ENCODE results near the gene ZNF579. TPM values are rescaled to one million over a fixed set of nuclear protein-coding genes. Genes with fewer than 3 reads are reported as not detected.

ZNF579 gene
- total and polyA plus RNA-seq, 9 of the 15 experiments (the other 6 are each of a cell fraction or from before 2014, with no cell fraction given) = 0.06 to 15.9 (median 1.6) TPM

- TF ChIP-seq, protein P1, sequence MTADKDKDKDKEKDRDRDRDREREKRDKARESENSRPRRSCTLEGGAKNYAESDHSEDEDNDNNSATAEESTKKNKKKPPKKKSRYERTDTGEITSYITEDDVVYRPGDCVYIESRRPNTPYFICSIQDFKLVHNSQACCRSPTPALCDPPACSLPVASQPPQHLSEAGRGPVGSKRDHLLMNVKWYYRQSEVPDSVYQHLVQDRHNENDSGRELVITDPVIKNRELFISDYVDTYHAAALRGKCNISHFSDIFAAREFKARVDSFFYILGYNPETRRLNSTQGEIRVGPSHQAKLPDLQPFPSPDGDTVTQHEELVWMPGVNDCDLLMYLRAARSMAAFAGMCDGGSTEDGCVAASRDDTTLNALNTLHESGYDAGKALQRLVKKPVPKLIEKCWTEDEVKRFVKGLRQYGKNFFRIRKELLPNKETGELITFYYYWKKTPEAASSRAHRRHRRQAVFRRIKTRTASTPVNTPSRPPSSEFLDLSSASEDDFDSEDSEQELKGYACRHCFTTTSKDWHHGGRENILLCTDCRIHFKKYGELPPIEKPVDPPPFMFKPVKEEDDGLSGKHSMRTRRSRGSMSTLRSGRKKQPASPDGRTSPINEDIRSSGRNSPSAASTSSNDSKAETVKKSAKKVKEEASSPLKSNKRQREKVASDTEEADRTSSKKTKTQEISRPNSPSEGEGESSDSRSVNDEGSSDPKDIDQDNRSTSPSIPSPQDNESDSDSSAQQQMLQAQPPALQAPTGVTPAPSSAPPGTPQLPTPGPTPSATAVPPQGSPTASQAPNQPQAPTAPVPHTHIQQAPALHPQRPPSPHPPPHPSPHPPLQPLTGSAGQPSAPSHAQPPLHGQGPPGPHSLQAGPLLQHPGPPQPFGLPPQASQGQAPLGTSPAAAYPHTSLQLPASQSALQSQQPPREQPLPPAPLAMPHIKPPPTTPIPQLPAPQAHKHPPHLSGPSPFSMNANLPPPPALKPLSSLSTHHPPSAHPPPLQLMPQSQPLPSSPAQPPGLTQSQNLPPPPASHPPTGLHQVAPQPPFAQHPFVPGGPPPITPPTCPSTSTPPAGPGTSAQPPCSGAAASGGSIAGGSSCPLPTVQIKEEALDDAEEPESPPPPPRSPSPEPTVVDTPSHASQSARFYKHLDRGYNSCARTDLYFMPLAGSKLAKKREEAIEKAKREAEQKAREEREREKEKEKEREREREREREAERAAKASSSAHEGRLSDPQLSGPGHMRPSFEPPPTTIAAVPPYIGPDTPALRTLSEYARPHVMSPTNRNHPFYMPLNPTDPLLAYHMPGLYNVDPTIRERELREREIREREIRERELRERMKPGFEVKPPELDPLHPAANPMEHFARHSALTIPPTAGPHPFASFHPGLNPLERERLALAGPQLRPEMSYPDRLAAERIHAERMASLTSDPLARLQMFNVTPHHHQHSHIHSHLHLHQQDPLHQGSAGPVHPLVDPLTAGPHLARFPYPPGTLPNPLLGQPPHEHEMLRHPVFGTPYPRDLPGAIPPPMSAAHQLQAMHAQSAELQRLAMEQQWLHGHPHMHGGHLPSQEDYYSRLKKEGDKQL (CRISPR knock-in tag; IDR thresholded peaks at IDR 0.05; ENCODE audit: borderline replicate concordance) = no peak
- no peak for TF ChIP-seq ZNF197 (CRISPR knock-in tag; IDR thresholded peaks at IDR 0.05; ENCODE audit: low read depth)
- TF ChIP-seq, protein P2, sequence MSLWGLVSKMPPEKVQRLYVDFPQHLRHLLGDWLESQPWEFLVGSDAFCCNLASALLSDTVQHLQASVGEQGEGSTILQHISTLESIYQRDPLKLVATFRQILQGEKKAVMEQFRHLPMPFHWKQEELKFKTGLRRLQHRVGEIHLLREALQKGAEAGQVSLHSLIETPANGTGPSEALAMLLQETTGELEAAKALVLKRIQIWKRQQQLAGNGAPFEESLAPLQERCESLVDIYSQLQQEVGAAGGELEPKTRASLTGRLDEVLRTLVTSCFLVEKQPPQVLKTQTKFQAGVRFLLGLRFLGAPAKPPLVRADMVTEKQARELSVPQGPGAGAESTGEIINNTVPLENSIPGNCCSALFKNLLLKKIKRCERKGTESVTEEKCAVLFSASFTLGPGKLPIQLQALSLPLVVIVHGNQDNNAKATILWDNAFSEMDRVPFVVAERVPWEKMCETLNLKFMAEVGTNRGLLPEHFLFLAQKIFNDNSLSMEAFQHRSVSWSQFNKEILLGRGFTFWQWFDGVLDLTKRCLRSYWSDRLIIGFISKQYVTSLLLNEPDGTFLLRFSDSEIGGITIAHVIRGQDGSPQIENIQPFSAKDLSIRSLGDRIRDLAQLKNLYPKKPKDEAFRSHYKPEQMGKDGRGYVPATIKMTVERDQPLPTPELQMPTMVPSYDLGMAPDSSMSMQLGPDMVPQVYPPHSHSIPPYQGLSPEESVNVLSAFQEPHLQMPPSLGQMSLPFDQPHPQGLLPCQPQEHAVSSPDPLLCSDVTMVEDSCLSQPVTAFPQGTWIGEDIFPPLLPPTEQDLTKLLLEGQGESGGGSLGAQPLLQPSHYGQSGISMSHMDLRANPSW (CRISPR knock-in tag; IDR thresholded peaks at IDR 0.05) = no peak
Measured at GRCh38 chr19:55535173-55535964, 45.3 kb downstream of the ZNF579 start (continued).

Measured in K562 (cell line).